Measurements from ENCODE around the gene PPP1R3D. TPM values are rescaled to one million over a fixed set of nuclear protein-coding genes. Genes with fewer than 3 reads are reported as not detected.

Gene PPP1R3D
- total and polyA plus RNA-seq, 10 of the 15 experiments (the other 5 are each of a cell fraction or from before 2014, with no cell fraction given), result 0.39 to 4.8 (median 2.9) TPM

DNA sequence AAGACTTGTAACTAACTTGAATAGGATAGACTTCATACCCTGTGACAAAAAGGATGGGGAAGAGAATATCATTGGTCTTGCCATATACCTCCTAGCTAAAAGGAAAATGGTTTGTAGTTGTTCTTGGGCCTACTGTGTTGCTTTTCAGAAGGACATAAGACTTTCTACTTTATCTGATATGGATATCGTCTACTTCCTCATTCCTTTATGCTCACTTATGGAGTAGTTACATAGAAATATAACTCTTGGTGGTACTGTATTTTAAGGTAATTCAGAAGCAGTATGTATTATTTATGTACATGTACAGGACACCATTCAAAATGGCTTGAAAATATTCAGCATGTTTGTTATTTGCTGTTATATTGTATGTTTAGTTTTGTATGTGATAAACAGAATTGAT is 8.1 kb upstream of the PPP1R3D start (continued):
- TF ChIP-seq CEBPB (IDR thresholded peaks at IDR 0.05; ENCODE audit: borderline replicate concordance in 1 of 2, low read depth in 2 of 2, low read length in 2 of 2) (no peak), HDAC2 (IDR thresholded peaks at IDR 0.05) (no peak), EED (IDR thresholded peaks at IDR 0.05; ENCODE audit: low read depth) (no peak), ZBTB33 (IDR thresholded peaks at IDR 0.05) (no peak), RB1 (IDR thresholded peaks at IDR 0.05; ENCODE audit: borderline replicate concordance) (no peak), STAT3 (IDR thresholded peaks at IDR 0.05; ENCODE audit: low read depth, low read length) (no peak)

- H3K4me2 ChIP-seq (ENCODE audit: control insufficient read depth, insufficient read depth), result no peak overlapping the region
- H3K27ac ChIP-seq (ENCODE audit: control insufficient read depth, insufficient read depth), result no peak overlapping the region
- no peaks in the 10 kb centered on the region for H3K9me3 ChIP-seq (replicated peaks; ENCODE audit: control insufficient read depth, insufficient read depth, low read length)
- H3K27me3 ChIP-seq (replicated peaks in 1 of 2; ENCODE audit: control insufficient read depth in 2 of 2, insufficient read depth in 2 of 2, low read length in 1 of 2), result no peaks in the 10 kb centered on the region
- BruUV-seq (replicated peaks), result no TSS peak
- no peaks in the 10 kb centered on the region for H4K20me1 ChIP-seq (ENCODE audit: control insufficient read depth, insufficient read depth)
- peaks cover 6% of the 10 kb centered on the region for H3K4me1 ChIP-seq (ENCODE audit: control insufficient read depth, insufficient read depth, low read length)
- H3K79me2 ChIP-seq (ENCODE audit: control insufficient read depth, insufficient read depth, low read length), result no peaks in the 10 kb centered on the region
- H2AFZ ChIP-seq (ENCODE audit: control insufficient read depth, low read depth, low read length), result no peak overlapping the region
- H3K9ac ChIP-seq (ENCODE audit: control insufficient read depth, insufficient read depth, low read length), result no peak overlapping the region
- RAD21 ChIA-PET (ENCODE audit: unreplicated experiment), result interaction anchor here (0.6 kb wide), 1 partner anchor 13 kb away, joined by 3 read pairs; no protein-coding TSS in a partner anchor
- intact Hi-C loops (cut with micrococcal nuclease; ENCODE audit: unreplicated experiment) (loop anchor here (10.0 kb wide), 1 partner anchor 107 kb away; no protein-coding TSS in a partner anchor), in situ Hi-C loops (cut with MboI) (no loop called here)
- ATAC-seq (no peak), DNase-seq (ENCODE audit: low read depth, low spot score) (no peak), FAIRE-seq (no peak)
- CTCF ChIA-PET, result interaction anchor here (0.6 to 12.8 kb wide), 4 partner anchors 10 to 77 kb away, joined by 3 to 173 read pairs (median 4); partner anchors contain the start of genes FAM217B, PPP1R3D and SYCP2
- POLR2A ChIA-PET, result no interaction called here
- WGBS (ENCODE audit: insufficient coverage, insufficient replicate concordance, low lambda C conversion rate, missing lambda C conversion rate), result 96% methylated on average over 8 of the region's 8 CpGs
- SMC1A ChIA-PET (ENCODE audit: uncharacterized antibody, unreplicated experiment), result interaction anchor here (1.4 kb wide), 1 partner anchor 11 kb away, joined by 6 read pairs; no protein-coding TSS in a partner anchor
- H3K36me3 ChIP-seq (ENCODE audit: control insufficient read depth in 2 of 2, insufficient read depth in 2 of 2, low read length in 1 of 2), result peaks cover 0 to 1% of the 10 kb centered on the region in 2 experiments; a peak in 1 of 4 replicates
- TF ChIP-seq EGR1 (IDR thresholded peaks at IDR 0.05; ENCODE audit: borderline replicate concordance in 1 of 2, low read depth in 2 of 2, low read length in 2 of 2) (no peak), E4F1 (IDR thresholded peaks at IDR 0.05; ENCODE audit: borderline replicate concordance, partially characterized antibody) (no peak), SIX5 (IDR thresholded peaks at IDR 0.05; ENCODE audit: low read depth, low read length, severe bottlenecking) (no peak), STAT3 (IDR thresholded peaks at IDR 0.05; ENCODE audit: low read depth, low read length) (no peak), RELA (IDR thresholded peaks at IDR 0.05; ENCODE audit: borderline replicate concordance, partially characterized antibody) (no peak)
- H3K4me3 ChIP-seq, result no peak overlapping the region
These were observed 7.3 kb upstream of the PPP1R3D start for GRCh38 chr20:59947376-59947775.

Data from GM12878 (cell line).